Smooth muscle cell (in vitro differentiated cells): ENCODE results near the gene COBL. TPM values are rescaled to one million over a fixed set of nuclear protein-coding genes. Genes with fewer than 3 reads are reported as not detected.

Experiments
- DNase-seq: peaks from one replicate; lab custom pipeline; 2025; ENCODE audit not compliant: unreplicated experiment; lab: John Stamatoyannopoulos, UW
- H2AFZ ChIP-seq: fragments of 200-600 bp; sonication (generic); 2 replicates; pipeline ENCODE4 v1.6.0; 2016; ENCODE audit warnings: antibody characterized with exemption, low read depth, mild to moderate bottlenecking
- H3F3A ChIP-seq: fragments of 200-600 bp; sonication (generic); 2 replicates; pipeline ENCODE4 v1.6.0; 2017; ENCODE audit warnings: antibody characterized with exemption, low read depth
- H3K27ac ChIP-seq: fragments of 200-600 bp; sonication (generic); 2 replicates; pipeline ENCODE4 v1.5.1; 2016; ENCODE audit warnings: low read depth, mild to moderate bottlenecking
- H3K27me3 ChIP-seq: fragments of 200-600 bp; sonication (generic); 2 replicates; pipeline ENCODE4 v1.6.1; 2016; ENCODE audit warnings: low read depth, mild to moderate bottlenecking
- H3K36me3 ChIP-seq: fragments of 200-600 bp; sonication (generic); 2 replicates; pipeline ENCODE4 v1.5.1; 2016; ENCODE audit warnings: low read depth
- H3K4me1 ChIP-seq: fragments of 200-600 bp; sonication (generic); 2 replicates; pipeline ENCODE4 v1.5.1; 2016; ENCODE audit warnings: low read depth
- H3K4me2 ChIP-seq: fragments of 200-600 bp; sonication (generic); 2 replicates; pipeline ENCODE4 v1.6.0; 2016; ENCODE audit warnings: mild to moderate bottlenecking
- H3K4me3 ChIP-seq: fragments of 200-600 bp; sonication (generic); 2 replicates; pipeline ENCODE4 v1.5.1; 2016; ENCODE audit warnings: mild to moderate bottlenecking
- H3K79me2 ChIP-seq: fragments of 200-600 bp; sonication (generic); 2 replicates; pipeline ENCODE4 v1.6.0; 2016; ENCODE audit warnings: low read depth, mild to moderate bottlenecking
- H3K9ac ChIP-seq: fragments of 200-600 bp; sonication (generic); 2 replicates; pipeline ENCODE4 v1.6.0; 2016; ENCODE audit warnings: low read depth
- H3K9me3 ChIP-seq: fragments of 200-600 bp; sonication (generic); replicated peaks from 2 replicates; pipeline ENCODE4 v1.5.1; 2016; ENCODE audit warnings: low read depth
- H4K20me1 ChIP-seq: fragments of 200-600 bp; sonication (generic); 2 replicates; pipeline ENCODE4 v1.6.0; 2016; ENCODE audit warnings: low read depth
- WGBS: methylation state at CpG from one replicate; pipeline ENCODE4 v1.1.7; 2016; ENCODE audit warnings: low lambda C conversion rate; 5-methylcytosine and 5-hydroxymethylcytosine counted together
- polyA plus RNA-seq: library from polyadenylated mRNA; unstranded; fragments of >200 nt; fragmentation: Nextera tagmentation; extraction: Ambion mirVana; gene quantifications from 2 replicates; pipeline ENCODE4 v1.2.1, GENCODE V29; 2016
- total RNA-seq: library from RNA; depleted of rRNA; stranded (reverse); fragments of >200 nt; gene quantifications from 2 replicates; pipeline ENCODE4 v1.2.3, GENCODE V29; 2014
- TF ChIP-seq, protein P1 (sequence below): fragments of 200-600 bp; sonication (generic); IDR thresholded peaks from 2 replicates; pipeline ENCODE4 v1.5.1; 2017; ENCODE audit warnings: borderline replicate concordance, mild to moderate bottlenecking, antibody characterized with exemption; ENCODE audit not compliant: insufficient read depth, poor library complexity, severe bottlenecking

The COBL gene
- total and polyA plus RNA-seq, 2 experiments from 2014 or later: 0.47 to 2.8 TPM

DNA sequence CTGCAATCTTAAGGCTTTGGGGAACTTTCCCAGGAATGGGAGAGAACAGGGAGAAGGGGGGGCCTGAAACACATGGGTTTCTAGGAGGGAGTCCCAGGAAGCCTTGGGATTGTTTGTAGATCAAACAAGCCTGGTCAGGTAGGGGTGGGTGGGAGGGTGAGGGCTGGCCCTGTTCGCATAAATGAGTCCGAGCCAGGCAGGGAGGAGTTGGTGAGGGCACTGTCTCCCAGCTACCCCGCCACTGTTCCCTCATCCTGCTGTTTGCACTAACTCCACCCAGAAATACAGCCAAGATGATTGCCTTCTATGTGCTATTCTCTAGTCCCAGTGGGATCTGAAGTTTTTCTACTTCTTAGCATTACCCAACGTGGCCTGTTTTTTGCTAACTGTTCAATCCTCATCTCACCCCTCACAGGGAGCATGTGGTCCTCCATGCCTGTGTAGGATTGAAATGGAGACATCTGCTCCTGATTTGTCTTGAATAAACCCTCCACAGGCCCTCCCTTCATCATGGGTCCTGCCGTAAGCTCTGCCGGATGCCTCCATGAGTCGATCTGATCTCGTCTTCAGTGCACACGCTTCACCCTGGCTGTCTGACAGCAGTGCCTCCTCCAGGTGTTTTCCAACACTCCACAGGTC is 257.0 kb downstream of the COBL start:
- DNase-seq: no peak
- Histone ChIP-seq H3K36me3 (no peaks in the 10 kb centered on the region), H4K20me1 (no peaks in the 10 kb centered on the region), H3K27me3 (no peaks in the 10 kb centered on the region), H3K27ac (no peak overlapping the region), H3K4me1 (no peaks in the 10 kb centered on the region), H3F3A (no peaks in the 10 kb centered on the region), H3K4me3 (no peak overlapping the region), H2AFZ (no peak overlapping the region), H3K9ac (no peak overlapping the region), H3K79me2 (no peaks in the 10 kb centered on the region), H3K4me2 (no peak overlapping the region), H3K9me3 (no peaks in the 10 kb centered on the region)
- TF ChIP-seq, protein P1, sequence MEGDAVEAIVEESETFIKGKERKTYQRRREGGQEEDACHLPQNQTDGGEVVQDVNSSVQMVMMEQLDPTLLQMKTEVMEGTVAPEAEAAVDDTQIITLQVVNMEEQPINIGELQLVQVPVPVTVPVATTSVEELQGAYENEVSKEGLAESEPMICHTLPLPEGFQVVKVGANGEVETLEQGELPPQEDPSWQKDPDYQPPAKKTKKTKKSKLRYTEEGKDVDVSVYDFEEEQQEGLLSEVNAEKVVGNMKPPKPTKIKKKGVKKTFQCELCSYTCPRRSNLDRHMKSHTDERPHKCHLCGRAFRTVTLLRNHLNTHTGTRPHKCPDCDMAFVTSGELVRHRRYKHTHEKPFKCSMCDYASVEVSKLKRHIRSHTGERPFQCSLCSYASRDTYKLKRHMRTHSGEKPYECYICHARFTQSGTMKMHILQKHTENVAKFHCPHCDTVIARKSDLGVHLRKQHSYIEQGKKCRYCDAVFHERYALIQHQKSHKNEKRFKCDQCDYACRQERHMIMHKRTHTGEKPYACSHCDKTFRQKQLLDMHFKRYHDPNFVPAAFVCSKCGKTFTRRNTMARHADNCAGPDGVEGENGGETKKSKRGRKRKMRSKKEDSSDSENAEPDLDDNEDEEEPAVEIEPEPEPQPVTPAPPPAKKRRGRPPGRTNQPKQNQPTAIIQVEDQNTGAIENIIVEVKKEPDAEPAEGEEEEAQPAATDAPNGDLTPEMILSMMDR: no peak
- WGBS: 92% methylated on average over 8 of the region's 9 CpGs

DNA sequence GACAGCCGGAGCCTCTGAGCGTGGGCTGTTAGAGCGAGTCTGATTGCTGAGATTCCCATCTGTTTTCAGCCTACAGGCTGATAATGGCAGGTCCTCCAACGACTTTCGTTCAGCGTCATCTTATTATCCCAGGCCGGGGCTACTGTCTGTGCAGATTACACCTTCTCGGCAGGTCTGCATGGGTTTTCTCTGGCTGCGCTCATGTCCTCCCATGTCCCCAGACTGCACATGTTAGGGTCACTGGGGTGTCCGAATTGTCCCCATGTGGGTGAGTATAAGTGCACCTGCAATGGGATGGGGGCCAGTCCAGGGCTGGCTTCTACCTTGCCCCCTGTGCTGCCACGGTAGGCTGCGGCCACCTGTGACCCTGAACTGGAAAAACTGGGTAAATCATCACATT is 257.8 kb downstream of the COBL start:
- Histone ChIP-seq H3K4me1 (no peaks in the 10 kb centered on the region), H3F3A (no peaks in the 10 kb centered on the region), H3K27ac (no peak overlapping the region), H3K9ac (no peak overlapping the region), H3K9me3 (no peaks in the 10 kb centered on the region), H3K4me2 (no peak overlapping the region), H3K79me2 (no peaks in the 10 kb centered on the region), H3K27me3 (no peaks in the 10 kb centered on the region), H3K4me3 (no peak overlapping the region), H2AFZ (no peak overlapping the region), H3K36me3 (no peaks in the 10 kb centered on the region), H4K20me1 (no peaks in the 10 kb centered on the region)
- 92% methylated on average over 12 of the region's 12 CpGs for WGBS
- TF ChIP-seq, protein P1: no peak
- DNase-seq: no peak

DNA sequence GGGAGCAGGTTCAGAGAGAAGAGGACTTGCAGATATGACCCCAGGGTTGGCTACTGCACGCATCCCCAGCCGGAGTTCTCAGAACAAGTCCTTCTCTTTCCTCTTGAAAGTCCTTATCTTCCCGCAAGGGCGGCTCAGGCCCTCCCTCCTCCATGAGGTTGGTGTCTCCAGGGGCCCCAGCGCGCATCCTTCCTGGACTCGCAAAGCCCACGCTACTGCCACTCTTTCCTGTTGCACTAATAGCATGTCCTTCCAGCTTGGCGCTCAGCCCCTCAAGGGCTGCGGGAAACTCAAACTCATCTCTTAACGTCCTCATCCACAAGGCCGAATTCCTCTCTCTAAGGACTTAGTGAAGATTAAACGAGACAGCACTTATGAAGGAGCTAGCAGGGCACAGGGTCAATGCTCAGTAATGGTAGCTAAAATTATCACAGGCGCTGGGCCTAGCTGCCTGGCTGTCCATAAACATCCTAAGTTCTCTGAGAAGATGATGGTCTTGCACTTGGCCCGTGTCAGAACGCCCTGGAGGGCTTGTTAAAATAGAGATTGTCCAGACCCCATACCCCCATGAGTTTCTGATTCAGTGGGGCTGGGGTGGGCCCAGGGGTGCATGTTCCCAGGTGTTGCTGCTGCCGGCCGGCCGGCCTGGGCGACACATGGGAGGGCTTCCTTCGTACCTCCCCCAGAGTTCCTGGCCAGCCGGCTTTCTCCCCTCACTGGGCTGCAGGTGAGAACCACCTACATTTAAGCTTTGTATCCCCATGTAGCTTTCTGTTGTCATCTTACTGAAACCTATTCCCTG is 261.4 kb downstream of the COBL start:
- no peak overlapping the region for H2AFZ ChIP-seq
- TF ChIP-seq, protein P1: no peak
- no peaks in the 10 kb centered on the region for H3K9me3 ChIP-seq
- H3K27ac ChIP-seq: no peak overlapping the region
- no peak for DNase-seq
- H3K27me3 ChIP-seq: no peaks in the 10 kb centered on the region
- no peak overlapping the region for H3K4me3 ChIP-seq
- no peaks in the 10 kb centered on the region for H3K36me3 ChIP-seq
- H4K20me1 ChIP-seq: no peaks in the 10 kb centered on the region
- H3K9ac ChIP-seq: no peak overlapping the region
- H3K4me2 ChIP-seq: no peak overlapping the region
- no peaks in the 10 kb centered on the region for H3K4me1 ChIP-seq
- 91% methylated on average over 22 of the region's 22 CpGs for WGBS
- H3K79me2 ChIP-seq: no peaks in the 10 kb centered on the region
- H3F3A ChIP-seq: no peaks in the 10 kb centered on the region
